ENCODE results near the gene USO1.

USO1 gene

DNA sequence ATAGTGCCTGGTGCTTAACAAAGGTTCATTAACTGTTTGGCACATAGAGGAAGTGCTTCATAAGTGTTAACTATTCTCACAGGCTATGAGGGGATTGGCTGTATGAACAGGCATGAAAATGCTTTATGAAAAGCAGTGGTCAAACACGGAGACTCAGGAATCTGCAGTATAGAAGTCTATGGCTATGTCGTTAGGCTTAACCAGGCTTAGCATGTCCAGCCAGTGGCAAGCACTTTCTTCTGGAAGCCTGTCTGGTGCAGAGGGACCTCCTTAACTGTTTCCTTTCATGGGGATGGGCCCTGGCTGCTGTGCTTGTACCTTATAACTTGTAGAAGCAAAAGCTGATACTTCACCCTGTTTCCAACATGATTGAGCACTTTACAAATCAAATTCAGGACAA lies 99.4 kb downstream of the USO1 start:
- in situ Hi-C loops (cut with MboI; ENCODE audit: low sequenced_read_pairs, unreplicated experiment) = no loop called here

DNA sequence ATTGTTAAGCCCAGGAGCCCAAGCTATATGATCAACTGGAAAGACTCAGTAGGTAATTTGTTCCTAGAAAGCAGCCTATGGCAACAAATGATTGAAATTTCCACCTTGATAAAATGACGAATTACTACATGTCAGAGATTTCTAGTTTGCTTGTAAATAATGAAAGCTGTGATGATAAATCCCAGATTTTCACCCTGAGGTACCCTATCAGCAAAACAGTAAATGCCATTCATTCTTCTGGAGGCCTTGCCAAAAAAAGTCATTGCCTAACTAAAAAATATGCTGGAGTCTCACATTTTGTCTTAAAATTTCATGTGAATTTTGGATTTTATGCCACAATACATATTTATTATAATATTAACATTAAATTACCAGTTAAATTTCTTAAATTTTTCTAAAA lies 106.5 kb downstream of the USO1 start:
- in situ Hi-C loops (cut with MboI; ENCODE audit: low sequenced_read_pairs, unreplicated experiment) = no loop called here
- TF ChIP-seq, protein P1, sequence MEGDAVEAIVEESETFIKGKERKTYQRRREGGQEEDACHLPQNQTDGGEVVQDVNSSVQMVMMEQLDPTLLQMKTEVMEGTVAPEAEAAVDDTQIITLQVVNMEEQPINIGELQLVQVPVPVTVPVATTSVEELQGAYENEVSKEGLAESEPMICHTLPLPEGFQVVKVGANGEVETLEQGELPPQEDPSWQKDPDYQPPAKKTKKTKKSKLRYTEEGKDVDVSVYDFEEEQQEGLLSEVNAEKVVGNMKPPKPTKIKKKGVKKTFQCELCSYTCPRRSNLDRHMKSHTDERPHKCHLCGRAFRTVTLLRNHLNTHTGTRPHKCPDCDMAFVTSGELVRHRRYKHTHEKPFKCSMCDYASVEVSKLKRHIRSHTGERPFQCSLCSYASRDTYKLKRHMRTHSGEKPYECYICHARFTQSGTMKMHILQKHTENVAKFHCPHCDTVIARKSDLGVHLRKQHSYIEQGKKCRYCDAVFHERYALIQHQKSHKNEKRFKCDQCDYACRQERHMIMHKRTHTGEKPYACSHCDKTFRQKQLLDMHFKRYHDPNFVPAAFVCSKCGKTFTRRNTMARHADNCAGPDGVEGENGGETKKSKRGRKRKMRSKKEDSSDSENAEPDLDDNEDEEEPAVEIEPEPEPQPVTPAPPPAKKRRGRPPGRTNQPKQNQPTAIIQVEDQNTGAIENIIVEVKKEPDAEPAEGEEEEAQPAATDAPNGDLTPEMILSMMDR (IDR thresholded peaks at IDR 0.05; ENCODE audit: borderline replicate concordance, control extremely low read depth, extremely low read depth, insufficient read depth, missing control alignments) = no peak
- no peak for DNase-seq (ENCODE audit: low spot score)

More for the DNA sequence above, 99.4 kb downstream of the USO1 start:
- TF ChIP-seq, protein P1 (IDR thresholded peaks at IDR 0.05; ENCODE audit: borderline replicate concordance, control extremely low read depth, extremely low read depth, insufficient read depth, missing control alignments) = no peak
- no peak for DNase-seq (ENCODE audit: low spot score)

DNA sequence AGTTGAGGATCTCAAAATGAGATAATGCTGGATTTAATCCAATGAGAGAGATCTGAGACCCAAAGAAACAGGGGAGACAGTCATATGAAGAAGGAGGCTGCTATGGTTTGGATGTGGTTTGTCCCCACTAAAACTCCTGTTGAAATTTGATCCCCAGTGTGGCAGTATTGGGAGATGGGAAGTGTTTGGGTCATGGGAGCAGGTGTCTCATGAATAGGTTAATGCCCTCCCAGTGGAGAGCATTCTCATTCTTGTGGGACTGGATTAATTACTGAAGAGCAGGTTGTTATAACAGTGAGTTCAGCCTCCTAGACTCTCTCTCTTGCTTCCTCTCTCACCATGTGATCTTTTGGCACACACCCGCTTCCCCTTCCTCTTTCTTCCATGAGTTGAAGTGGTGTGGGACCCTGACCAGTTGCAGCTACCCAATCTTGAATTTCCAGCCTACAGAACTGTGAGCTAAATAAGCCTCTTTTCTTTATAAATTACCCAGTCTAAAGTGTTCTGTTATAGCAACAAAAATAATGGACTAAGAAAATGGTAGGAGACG lies 107.6 kb downstream of the USO1 start:
- in situ Hi-C loops (cut with MboI; ENCODE audit: low sequenced_read_pairs, unreplicated experiment) = no loop called here
- no peak for DNase-seq (ENCODE audit: low spot score)
- TF ChIP-seq, protein P1 (IDR thresholded peaks at IDR 0.05; ENCODE audit: borderline replicate concordance, control extremely low read depth, extremely low read depth, insufficient read depth, missing control alignments) = no peak

DNA sequence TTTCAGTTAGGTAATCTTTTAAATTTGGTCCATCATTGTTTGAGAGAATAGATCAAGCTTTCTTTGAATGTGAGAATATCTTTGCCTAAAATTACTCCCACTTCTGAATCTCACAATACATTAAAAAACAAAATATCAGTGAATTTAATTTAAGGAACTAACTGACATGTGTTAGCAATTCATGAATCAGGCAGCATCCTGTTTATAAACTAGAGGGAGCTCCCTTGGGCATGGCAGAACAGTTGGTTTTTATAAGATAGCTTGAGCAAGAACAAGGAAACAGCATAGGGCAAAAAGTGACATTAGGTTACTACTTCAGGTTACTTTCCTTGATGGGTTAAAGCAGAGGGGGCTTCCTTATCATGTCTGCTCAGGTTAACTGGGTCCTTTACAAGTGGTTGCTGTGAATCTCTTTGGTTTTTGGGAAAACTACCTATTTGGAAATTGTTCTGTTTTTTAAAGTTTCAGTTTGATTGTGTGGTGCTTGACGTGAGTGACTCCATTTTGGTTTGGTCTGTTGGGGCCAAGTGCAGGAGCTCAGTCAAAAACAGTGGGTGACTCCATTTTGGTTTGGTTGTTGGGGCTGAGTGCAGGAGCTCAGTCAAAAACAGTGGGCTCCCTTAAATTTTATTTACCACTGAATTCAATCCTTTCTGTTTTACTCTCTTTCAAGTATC lies 109.9 kb downstream of the USO1 start:
- in situ Hi-C loops (cut with MboI; ENCODE audit: low sequenced_read_pairs, unreplicated experiment) = no loop called here
- no peak for DNase-seq (ENCODE audit: low spot score)
- TF ChIP-seq, protein P1 (IDR thresholded peaks at IDR 0.05; ENCODE audit: borderline replicate concordance, control extremely low read depth, extremely low read depth, insufficient read depth, missing control alignments) = no peak

DNA sequence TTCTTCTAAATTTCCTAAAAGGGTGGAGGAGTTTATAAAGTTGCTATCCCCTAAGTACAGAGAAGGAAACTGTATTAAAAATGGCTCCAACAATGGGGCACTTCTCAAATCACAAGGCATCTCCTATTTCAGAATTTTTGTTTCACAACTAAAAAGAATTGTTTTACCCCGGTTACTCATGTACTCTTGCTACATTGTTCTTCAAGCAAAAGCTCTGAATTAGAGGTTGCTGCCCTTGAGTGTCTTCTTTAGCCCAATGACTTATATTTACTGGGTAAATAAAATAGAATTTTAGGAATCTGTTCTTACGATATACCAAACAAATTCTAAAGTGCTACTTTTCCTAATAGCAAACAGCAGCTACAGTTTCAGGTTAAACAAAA lies 110.4 kb downstream of the USO1 start:
- in situ Hi-C loops (cut with MboI; ENCODE audit: low sequenced_read_pairs, unreplicated experiment) = no loop called here
- TF ChIP-seq, protein P1 (IDR thresholded peaks at IDR 0.05; ENCODE audit: borderline replicate concordance, control extremely low read depth, extremely low read depth, insufficient read depth, missing control alignments) = no peak
- DNase-seq (ENCODE audit: low spot score) = no peak

DNA sequence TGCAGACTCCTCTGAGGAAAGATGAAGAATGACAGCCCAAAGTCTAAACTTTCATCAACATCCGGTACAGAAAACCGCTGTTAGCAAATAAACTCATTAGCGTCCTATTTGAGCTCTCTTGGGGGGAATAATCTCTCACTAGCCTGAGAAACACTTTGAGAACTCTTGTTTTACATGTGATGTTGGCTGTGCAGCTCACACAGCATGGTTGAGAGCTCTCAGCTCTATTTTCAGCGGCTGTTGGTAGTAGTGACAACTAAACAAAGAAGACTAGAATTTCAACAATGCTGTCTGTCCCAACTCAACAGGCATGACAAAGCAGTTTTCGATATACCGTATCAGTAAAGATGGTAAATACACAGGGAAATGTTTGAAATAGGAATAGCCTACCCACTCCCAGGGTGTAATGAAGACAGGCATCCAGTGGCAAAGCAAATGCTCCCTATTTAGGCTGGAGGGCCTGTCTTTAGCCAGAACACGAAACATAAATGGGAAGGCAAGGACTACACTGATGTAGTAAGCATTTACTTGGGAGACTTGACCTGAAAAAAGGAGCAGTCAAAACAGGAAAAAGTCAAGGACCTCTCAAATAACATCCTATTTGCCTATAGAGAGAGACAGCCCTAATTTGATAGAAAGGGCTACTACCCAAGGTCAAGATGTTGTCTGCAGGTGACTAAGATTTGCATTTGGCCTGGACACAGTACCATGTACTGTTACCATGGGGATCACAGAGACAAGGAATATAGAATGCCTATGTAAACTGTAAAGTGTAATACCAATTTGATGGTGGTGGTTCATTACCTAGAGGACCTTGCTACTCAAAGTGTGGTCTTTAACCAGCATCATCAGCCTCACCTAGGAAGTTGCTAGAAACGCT lies 117.5 kb downstream of the USO1 start:
- no peak for DNase-seq (ENCODE audit: low spot score)

More for the DNA sequence above, 117.5 kb downstream of the USO1 start:
- TF ChIP-seq, protein P1 (IDR thresholded peaks at IDR 0.05; ENCODE audit: borderline replicate concordance, control extremely low read depth, extremely low read depth, insufficient read depth, missing control alignments) = no peak
- in situ Hi-C loops (cut with MboI; ENCODE audit: low sequenced_read_pairs, unreplicated experiment) = loop anchor here (5.0 kb wide), 1 partner anchor 265 kb away; no protein-coding TSS in a partner anchor
